Bone marrow (tissue), 2 donors: ENCODE measurements around the gene SH2D2A.

Experiments
- DNase-seq, 2 donors: peaks; one replicate each; lab custom pipeline; 2025; lab: John Stamatoyannopoulos, UW

Gene SH2D2A

GRCh38 chr1:156847591-156848460, 31.2 kb upstream of the SH2D2A start:
- DNase-seq, result no peak

- no peak for DNase-seq
Observed at GRCh38 chr1:156846643-156847042, 30.0 kb upstream of the SH2D2A start.

- no peak for DNase-seq
Observed at GRCh38 chr1:156845953-156846545, 29.4 kb upstream of the SH2D2A start.

DNA sequence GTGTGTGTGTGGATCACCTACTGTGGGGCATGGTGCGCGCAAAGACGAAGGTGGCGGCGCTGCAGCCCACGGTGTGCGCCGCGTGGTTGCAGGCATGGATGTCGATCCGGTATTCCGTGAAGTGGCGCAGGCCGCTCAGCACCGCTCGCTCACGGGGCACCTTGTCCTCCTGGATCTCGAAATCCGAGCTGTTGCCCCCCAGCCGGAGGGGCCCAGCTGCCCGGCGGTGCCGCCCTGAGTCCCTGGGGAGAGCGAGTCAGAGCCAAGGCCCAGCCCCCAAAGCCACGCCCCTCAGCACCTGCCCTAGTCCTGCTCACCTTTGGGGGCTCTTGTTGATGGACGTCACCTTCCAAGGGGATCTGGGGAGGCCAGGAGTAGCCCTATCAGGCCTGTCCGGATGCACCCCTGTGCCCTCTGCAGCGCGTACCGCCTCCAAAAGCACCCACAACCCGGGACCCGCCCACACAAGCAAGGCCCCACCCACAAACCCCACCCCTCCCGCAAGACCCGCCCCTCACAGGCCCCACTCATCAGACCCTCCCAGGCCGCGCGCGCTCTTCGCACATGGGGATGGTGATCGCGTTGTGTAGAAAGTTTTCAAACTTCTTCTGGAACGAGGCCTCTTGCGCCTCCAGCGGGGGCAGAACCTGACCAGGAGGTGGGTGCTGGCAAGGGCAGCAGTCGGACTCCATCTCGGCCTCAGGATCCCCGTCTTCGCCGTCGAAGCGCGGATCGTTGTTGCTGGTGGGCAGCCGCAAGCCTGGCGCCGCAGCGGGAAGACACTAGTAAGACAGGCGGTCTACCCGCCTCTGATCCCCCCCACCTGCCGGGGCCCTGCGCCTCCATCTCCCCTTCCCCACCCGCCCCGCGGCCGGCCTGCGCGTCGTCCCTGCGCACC, 28.7 kb upstream of the SH2D2A start:
- DNase-seq, result no peak

DNA sequence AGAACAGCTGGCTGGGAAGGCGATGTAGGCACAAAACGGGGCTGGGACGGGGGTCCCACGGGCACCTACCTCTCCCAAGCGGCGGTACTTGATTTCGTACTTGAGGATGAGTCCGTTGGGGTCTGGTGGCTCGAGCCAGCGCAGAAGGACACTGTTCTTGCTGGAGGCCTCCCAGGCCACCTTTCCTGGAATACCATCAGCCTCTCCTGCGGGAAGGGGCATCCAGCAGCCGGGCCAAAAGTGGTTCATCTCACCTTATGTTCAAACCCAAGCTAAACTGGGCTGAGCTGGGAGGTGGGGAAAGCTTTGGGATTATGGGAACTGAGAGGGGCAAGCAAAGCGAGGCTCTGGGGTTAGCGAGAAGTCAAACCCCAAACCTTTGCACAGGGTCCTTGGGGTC, 28.0 kb upstream of the SH2D2A start:
- no peak for DNase-seq

- no peak for DNase-seq
Observed at GRCh38 chr1:156844102-156844501, 27.5 kb upstream of the SH2D2A start.

DNA sequence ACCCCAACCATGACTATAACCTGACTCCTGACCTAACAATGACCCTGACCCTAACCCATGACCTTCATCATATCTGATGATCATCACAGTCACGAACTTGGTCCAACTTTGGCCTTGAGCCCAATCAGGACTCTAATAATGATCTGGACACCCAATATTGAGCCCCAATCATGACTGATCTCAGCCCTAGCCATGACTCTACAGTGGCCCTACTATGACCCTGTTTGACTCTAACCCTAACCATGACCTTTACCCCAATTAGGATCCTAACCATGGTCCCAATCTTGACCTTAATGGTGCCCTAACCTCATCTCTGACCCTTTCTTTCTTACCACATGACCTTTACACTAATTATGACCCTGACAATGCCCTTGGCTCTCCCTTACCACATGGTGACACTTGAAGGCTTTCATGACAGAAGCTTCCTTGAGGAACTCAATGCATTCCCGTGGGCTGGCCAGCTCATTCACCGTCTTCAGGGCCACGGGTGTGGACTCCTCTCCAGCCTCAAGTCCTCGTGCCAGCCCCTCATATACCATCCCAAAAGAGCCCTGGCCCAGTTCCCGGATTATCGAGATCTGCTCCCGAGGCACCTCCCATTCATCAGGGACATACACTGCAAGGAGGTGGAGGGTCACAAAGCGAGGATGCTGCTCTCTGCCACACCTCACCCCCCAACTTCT, 26.1 kb upstream of the SH2D2A start:
- DNase-seq, result no peak

DNA sequence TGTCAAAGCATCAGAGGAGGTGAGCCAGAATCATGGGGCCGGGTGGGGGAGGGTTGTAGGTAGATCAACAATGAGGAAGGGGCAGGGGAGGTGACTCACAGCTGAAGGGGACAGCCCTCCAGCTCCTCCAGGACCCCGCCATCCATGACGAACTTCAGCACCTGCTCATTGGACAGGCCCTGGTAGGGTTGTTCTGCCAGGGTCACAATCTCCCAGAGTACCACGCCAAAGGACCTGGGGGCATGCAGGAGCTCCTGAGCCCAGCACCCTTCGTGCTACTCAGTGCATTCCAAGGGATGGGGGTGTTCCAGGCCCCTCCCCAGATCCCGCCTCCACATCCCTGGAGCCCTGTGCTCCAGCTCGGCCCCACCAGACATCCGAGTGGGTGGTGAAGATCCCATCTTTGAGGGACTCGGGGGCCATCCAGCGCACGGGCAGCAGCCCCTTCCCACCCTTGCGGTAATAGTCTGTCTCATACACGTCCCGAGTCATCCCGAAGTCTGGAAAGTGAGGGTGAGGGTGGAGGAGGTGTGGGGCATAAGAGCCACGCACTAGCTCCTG, 24.7 kb upstream of the SH2D2A start:
- no peak for DNase-seq

GRCh38 chr1:156840898-156841279, 24.2 kb upstream of the SH2D2A start:
- no peak for DNase-seq

DNA sequence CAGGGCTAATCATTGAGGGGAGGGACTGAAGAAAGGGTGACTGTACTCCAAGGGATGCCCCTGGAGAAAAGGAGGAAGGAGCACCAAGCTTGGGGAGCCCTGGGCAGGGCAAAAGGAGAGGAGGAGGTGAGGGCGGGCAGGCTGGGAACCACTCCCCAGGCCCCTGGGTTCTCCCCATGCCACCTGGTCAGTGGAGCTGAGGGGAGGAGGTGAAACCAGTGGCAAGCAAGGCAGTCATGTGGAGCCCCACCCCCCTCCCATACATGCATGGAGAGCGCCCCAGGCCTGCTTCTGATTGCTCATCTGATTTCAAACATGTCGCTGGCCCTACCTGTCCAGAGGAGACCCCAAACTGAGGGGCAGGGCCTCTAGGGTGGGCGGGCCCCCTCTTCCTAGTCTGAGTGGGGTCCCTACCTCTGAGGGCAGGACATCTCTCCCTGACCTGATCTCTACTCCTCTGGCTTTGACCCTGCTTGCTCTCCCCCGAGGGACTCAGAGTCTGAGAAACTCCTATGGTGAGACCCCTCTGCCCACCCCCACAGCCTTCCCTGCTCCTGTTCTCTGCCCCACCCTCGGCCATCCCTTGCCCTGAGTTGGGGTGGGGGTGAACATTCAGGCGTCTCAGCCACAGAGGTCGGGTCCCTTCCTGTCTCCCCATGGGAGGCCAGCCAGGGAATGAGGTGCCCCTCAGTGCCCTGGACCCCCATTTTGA, 23.7 kb upstream of the SH2D2A start:
- DNase-seq, result no peak

GRCh38 chr1:156839426-156840109, 22.9 kb upstream of the SH2D2A start:
- no peak for DNase-seq

GRCh38 chr1:156838972-156839371, 22.3 kb upstream of the SH2D2A start:
- peak in 1 of 2 donors; percentile 6 for DNase-seq

DNA sequence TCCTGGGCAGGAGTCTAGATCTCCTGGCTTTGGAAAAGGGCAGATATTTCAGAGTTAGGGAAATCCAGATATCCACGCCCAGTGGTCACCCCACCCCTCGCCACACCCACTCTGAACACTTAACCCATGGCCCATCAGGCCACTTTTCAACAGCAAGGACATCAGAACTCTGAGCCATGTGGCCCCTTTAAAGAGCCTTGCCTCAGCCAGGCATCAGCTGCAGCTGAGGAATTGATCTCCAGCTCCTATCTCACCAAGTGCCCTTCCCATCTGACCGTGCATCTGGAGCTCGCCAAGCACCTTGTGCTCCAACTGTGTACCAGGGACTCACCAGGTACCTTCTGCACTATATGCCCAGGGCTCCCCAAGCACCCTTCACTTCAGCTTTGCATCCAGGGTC, 20.2 kb upstream of the SH2D2A start:
- no peak for DNase-seq

GRCh38 chr1:156836041-156836654, 19.5 kb upstream of the SH2D2A start:
- no peak for DNase-seq

DNA sequence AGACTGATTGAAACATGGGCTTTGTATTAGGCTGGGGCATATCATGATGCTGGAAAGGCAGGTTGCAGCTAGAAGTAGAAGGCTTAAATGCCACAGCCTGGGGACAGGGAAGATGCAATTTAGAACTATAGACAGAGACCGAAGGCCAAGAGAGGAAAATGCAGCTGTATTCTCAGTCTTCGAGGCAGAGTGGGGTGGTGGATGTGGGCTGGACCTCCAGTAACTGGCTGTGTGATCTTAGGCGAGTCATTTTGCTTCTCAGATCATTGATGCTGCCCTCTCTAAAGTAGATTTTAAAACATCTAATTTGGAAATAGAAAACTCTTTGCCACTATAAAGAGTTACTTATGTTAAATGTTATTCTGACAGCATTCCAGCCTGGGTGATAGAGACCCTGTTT, 17.7 kb upstream of the SH2D2A start:
- DNase-seq, result no peak

- no peak for DNase-seq
Observed at GRCh38 chr1:156833603-156834002, 17.0 kb upstream of the SH2D2A start.

- DNase-seq, result no peak
Observed at GRCh38 chr1:156832434-156832833, 15.8 kb upstream of the SH2D2A start.

GRCh38 chr1:156828400-156829124, 11.9 kb upstream of the SH2D2A start:
- no peak for DNase-seq

GRCh38 chr1:156826630-156827029, 10.0 kb upstream of the SH2D2A start:
- no peak for DNase-seq
